Measurements from ENCODE around the gene CFAP97D1. TPM values are rescaled to one million over a fixed set of nuclear protein-coding genes. Genes with fewer than 3 reads are reported as not detected.

Gene CFAP97D1
- total RNA-seq, 1 donor from 2014 or later = not detected

DNA sequence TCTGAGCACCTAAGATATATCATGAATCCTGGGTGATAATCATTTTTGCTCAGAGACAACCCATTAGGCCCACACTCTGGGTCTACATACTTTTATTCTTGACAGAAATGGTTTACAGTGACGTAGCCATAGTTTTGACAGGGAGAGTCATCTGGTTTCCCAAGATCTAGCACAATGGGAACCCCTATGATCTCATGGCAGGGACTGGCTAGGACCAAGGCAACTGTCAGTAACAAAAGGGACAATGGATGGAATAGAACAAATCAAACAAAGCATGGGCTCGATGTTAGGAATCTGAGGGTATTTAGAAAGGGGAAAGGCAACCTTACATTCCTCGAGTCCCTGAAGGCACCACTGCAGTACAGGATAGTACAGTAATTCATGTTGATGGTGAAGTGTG lies 20.5 kb downstream of the CFAP97D1 start:
- no peak for DNase-seq

DNA sequence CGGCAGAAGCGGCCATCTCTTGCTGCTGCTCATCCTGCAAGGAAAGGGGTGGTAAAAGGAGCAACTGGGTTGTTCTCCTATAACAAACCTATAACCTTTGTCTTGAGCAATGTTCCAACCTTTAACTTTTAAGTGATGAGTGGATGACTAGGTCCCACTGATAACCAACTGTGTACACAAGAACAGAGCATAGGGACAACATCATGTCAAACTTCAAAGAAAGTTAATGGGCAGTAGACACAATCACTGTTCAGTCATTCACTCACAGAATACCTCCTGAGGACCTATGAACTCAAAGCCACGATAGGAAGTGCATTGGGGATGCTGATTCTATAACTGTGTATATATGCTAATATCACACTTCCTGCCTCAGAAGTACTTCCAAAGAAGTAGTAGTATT lies 21.6 kb downstream of the CFAP97D1 start:
- DNase-seq = peak; percentile 30

DNA sequence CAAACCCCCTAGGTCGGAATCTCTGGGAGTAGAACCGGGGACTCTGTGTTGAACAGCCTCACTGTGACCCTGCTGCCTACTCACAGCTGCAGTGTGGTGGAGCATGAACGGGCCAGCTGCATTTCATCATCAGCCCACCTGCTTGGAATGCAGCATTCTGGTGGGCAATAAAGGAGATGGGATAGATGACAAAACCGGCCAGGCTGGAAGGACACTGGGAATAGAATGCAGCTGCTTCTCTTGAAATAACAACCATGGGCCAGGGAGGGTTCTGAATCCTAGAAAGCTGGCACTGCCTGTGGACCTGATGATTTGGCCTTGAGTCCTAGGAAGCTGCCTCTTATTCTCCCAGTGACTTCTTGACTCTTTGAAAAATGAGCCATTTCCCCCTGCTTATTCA lies 23.5 kb downstream of the CFAP97D1 start:
- DNase-seq = peak; percentile 39

GRCh38 chr17:43805117-43805516 lies 24.9 kb downstream of the CFAP97D1 start:
- no peak for DNase-seq

DNA sequence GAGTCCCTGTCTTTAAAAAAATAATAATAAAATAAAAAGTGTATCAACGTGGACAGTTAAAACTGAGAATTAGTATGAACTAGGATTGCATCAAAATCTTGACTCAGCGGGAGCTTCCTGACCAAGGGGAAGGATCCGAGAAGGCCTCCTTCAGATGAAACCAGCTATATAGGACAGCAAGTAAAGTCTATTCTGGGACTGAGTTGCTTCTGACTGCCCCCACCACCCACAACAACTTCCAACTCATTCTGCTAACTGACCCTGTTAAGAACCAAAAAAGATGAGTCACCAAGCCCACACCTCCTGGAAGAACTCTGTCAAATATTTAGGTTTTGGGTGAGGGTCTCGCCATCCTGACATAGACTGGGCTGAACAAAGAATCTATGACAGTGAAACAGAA lies 27.8 kb downstream of the CFAP97D1 start:
- DNase-seq = no peak

DNA sequence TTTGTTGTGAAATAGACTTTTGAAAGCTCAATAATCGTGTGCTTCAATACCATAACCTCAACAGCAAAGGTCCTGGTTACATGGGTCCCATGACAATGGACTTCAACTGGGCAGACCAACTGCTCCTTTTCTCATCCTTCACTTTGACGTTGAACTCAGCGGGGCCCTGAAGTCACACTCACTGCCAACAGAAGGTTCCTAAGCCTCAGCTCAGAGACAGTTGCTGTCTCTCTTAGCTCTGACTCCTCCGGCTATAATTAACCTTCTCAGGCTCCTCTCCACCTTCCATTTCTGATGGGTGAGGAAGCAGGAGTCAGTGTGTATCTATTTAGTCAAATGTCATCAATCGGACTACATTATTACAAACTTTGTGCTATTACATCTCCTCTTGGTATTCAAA lies 28.9 kb downstream of the CFAP97D1 start:
- no peak for DNase-seq

DNA sequence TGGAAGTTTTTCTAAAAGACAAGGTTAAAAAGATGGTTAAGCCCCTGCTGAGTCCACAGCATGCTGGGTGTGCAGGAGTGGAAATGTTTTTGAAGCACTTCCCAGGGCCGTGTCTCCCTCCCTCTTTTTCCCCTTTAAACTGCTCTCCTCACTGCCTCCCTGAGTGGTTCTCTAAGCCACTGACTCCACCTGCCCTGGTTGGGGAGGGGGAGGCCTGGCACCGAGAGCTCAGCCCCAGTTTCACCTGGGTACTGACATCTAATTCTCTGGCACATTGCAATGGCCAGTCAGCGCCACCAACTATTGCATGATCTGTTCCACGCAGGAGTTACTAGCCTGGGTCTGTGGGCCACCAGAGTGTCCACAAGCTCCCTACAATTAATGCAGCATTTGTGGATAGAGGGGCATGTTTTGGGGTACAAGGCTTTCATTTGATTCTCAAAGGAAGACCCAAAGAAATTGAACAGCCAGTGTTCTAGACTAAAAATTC lies 30.0 kb downstream of the CFAP97D1 start:
- no peak for DNase-seq

GRCh38 chr17:43810823-43811222 lies 30.6 kb downstream of the CFAP97D1 start:
- no peak for DNase-seq

- no peak for DNase-seq
These were observed 32.4 kb downstream of the CFAP97D1 start for GRCh38 chr17:43812396-43813265.

- DNase-seq = no peak
These were observed 33.2 kb downstream of the CFAP97D1 start for GRCh38 chr17:43813386-43813785.

DNA sequence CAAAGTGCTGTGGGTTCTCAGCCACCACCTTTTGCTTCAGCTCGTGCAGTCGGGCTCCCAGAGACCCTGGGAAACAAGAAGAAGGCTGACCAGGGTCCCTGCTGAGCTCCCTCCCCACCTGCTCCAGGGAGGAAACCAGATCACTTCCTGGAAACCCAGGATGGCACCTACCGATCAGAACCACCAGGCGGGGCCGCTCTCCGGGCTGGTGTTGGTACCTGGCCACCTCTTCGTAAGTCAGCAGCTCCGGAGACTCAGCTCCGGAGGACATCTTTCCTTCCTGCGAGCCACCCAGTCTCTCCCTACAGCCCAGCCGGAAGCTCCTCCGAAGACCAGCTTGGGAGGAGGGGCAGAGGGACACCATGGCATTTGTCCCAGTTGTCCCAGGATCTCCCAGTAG lies 33.8 kb downstream of the CFAP97D1 start:
- DNase-seq = no peak

GRCh38 chr17:43814714-43815113 lies 34.5 kb downstream of the CFAP97D1 start:
- DNase-seq = peak; percentile 59

DNA sequence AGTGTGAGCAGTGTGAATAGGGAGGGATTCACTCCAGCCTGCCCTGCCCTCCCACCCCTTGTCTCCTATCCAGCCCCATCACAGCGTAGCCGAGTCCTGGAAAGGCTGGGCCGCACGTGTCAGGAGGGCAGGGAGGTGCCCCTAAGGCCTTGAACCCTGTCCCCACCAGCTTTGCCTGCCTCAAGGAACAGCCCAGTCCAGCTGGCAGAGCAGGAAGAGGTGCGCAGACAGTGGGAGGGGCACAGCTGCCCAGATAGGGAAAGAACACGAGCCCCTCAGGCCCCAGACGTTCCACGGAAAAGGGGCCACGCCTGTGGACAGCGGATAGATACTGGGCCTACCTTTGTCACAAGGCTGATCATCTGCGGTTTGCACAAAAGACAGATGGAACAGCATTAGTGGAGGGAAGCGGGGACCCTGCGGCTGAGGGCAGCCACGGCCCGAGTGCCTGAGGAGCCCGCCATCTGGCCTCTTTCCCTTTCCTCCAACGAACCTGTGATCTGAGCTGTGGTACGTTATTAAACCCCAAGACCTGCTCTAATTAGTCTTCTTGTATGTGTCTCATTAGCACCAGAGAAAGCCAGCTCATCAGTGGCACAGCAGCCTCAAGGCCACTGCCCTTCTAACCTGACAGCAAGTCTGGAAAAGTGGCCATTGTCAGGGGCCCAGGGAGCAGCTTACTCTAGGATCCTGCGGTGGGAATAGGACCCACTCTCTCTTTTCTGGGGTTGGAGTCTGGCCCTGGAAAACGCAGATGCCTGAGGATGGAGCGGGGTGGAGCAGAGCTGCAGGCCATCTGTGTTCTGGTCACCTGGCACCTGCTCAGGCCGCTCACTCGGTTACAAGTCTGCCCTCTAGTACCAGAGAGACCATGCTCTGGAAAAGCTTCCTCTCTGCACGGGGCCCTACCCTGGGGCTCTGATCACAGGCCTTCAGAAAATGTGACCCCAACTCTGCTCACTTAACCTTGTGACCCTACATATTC lies 36.4 kb downstream of the CFAP97D1 start:
- DNase-seq = no peak

- no peak for DNase-seq
These were observed 37.6 kb downstream of the CFAP97D1 start for GRCh38 chr17:43817826-43818225.

DNA sequence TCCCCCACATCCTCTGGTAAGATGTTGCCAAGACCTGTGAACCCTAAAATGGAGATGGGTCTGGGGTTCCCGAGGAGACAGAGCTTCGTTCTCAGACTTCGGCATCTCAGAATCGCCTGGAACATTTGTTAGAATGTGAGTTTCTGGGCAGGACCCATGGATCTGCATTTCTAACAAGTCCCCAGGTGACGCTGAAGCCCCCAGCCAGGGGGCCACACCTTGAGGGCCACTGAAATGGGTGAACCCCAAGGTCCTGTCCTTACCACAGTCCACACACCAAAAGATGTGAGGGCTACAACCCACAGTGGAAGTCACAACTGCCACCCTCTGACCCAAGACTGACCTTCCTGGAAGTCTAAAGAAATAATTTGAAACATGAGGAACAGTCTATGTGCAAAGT lies 38.7 kb downstream of the CFAP97D1 start:
- no peak for DNase-seq

DNA sequence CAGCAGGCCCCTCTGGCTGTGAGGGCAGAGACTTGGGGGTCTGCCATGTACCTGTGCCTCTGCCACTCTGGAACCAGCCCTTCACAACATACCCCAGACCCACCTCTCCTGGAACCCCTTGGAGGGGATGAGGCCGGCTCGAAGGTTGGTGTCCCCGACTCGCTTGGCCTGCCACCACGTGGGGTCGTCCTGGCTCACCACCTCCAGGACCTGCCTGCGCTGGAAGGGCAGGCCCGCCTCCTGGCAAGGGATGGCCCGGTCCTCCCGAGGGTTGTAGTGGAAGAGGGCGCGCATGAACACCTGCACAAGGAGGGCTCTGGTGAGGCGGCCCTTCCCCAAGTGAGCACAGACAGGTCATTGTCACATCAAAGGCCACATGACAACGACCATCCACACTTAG lies 40.5 kb downstream of the CFAP97D1 start:
- DNase-seq = no peak

- no peak for DNase-seq
These were observed 42.4 kb downstream of the CFAP97D1 start for GRCh38 chr17:43822570-43823190.

- DNase-seq = no peak
These were observed 43.3 kb downstream of the CFAP97D1 start for GRCh38 chr17:43823350-43824084.

DNA sequence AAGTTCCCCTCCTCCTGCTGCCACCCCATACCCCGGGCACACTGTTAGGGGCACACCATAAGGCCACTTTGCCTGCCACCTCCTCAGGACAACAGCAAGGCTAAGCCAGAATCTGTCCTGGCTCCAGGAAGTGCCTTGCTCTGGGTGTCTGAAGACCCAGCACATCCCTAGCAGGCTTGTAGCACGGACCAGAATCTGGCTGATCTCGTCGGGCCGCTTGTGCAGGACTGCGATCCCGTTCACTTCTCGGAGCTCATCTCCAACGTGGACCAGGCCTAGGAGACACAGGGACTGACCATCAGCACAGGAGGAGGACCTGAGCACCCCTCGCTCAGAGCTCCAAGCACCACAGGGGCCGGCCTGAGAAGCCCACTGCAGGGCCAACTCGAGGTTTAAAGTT lies 45.3 kb downstream of the CFAP97D1 start:
- DNase-seq = no peak

GRCh38 chr17:43826206-43826605 lies 46.0 kb downstream of the CFAP97D1 start:
- no peak for DNase-seq

- no peak for DNase-seq
These were observed 47.4 kb downstream of the CFAP97D1 start for GRCh38 chr17:43827596-43827995.

DNA sequence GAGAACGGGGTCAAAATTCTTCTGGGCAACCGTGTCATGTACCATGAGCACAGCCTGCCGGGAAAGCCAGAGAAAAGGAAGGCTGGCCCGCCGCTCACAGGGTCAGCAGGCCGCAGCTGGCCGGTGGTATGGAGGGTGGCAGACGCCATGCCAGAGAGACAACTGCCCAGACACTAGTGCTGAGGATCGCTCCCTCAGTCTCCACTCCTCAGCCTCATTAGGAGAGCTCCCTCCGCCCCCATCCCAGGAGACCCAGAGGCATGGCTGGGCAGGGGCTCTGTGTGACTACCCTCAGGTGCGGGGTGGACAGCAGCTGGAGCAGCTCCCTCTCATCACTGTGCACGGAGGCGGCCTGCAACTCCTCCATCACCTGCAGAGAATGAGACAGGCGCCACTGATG lies 49.5 kb downstream of the CFAP97D1 start:
- DNase-seq = no peak

Measured in dermis blood vessel endothelial cell (primary cell).